ENCODE data around the gene HGFAC.
A peak's percentile ranks its signal among the peaks of the same experiment; 100 is the strongest.

The HGFAC gene

DNA sequence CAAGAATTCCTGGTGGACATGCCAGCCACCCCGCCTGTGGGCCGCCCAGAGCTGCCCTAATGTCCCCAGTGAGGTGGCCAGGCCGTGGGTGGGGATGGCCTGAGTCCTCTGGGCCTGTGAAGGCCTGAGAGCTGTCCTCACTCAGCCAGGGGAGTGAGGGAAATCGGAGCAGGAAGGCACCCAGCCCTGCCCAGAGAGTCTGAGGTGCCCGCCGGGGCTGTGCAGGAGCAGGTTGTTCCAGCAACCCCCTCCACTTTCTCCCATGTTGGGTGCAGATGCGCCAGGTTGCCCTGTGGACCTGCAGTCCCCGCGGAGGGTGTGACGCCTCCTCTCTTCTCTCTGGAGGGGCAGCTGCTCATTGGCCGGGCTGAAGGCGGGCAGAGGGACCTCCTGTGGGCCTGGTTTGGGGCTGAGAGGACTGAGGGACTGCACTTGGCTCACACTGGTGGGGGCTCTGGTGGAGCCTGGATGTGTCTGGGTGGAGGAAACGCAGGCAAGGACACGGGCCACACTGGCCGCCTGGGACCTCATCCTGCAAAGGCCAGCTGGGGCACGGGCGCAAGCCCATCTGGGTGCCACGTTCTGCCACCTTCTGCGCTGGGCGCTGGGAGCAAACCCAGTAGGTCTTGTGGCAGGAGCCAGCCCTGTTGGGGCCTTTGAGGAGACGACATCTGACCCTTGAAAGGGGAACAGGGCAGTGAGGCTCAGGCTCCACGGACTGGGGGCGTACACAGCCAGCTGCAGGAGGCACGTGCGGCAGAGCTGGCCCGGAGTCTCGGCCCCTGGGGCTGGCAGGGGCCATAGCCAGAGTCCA is 35.4 kb downstream of the HGFAC start:
- no peak for DNase-seq

DNA sequence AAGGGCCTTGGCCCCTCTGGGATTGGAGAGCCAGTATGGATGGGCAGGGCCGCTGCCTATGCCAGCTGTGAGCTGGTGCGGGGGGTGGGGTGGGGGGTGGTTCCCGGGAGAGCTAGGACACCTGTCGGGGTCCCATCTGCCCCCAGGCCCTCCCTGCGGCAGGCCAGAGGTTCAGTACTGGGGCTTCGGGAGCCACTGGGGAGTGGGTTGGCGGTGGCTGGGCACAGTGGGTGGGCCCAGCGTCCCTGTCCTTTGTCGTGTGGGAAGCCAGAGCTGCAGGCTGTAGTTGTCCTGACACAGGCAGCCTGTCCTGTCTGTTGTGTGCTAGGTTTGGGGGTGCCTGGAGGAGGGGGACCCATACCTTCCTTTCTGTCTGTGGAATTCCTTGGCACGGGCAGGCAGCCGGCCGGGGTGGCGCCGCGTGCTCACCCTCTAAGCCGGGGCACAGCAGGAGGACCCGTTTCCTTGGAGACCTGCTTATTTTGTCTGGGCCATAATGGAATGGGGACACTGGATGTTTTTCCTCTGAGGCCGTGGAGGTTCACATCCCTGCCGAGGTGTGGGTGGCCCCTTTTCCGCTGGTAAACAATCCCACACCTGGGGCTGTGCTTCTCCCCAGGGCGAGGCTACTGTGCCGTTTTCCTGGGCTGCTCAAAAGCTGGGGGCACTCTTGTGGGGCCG is 36.1 kb downstream of the HGFAC start:
- no peak for DNase-seq

DNA sequence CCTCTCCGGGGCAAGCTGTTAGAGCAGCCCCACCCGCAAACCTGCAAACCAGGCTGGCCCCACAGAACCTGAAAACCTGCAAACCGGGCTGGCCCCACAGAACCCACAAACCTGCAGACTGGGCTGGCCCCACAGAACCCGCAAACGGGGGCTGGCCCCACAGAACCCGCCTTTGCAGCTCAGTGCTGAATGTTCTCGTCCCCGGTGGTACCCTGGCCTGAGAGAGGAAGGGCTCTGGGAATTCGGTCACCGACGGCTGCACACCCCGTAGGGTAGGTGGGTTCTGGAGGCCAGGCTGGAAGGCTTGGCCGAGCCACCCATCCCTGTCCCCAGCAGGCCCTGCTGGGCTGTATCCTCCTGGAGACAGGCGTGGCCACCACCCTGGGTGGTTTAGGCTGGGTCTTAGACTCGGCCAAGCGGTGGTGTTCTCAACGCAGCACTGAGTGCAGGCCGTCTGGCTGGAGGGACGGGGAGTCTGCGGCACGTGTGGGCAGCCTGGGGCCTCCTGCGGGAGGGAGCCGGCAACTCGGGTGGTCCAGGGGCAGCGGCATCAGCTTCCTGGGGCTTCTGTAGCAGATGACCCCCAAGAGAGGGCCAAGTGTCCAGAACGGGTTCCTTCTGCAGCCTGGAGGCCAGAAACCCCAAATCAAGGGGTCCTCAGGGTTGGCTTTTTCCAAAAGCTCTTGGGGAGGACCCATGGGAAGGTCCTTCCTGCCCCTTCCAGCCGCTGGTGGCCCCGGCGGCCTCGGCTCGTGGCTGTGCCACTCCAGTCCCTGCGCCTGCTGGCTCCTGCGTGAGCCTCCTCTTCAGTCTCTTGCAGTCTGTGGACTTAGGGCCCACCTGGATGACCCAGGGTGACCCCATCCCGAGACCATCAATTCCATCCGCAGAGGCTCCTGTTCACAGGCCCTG is 36.9 kb downstream of the HGFAC start:
- DNase-seq = no peak

DNA sequence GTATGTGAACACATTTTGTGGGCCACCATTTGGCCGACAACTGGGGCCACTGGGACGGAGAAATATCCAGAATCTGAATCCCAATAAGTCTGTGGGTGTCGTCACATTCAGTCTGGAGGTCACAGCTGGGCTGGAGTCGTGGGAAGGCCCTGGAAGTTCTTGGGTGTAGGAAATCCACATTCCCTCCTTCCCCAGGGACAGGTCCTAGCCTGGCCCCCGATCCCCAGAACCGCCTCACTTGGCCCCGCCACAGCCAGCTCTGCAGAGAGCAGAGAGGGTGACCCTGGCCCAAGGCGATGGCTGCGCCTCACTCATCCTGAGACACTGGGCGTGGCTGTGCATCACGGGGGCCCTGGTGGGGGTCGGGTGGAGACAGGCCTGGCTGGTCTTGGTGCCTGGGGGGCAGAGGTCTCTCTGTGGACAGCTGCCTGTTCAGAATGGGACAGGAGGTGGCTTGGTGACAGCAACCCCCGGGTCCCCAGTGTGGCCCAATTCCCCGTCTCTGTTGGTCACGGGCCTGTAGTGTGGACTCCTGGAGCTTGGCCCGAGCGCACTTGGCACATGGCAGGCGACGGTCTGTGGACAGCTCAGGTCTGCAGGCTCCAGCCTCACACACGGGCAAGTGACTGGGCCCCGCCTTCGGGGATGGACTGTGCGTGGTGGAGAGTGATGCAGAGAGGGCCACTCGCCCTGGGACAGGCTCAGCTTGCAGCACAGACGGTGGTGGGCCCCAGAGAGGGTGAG is 37.8 kb downstream of the HGFAC start:
- no peak for DNase-seq

DNA sequence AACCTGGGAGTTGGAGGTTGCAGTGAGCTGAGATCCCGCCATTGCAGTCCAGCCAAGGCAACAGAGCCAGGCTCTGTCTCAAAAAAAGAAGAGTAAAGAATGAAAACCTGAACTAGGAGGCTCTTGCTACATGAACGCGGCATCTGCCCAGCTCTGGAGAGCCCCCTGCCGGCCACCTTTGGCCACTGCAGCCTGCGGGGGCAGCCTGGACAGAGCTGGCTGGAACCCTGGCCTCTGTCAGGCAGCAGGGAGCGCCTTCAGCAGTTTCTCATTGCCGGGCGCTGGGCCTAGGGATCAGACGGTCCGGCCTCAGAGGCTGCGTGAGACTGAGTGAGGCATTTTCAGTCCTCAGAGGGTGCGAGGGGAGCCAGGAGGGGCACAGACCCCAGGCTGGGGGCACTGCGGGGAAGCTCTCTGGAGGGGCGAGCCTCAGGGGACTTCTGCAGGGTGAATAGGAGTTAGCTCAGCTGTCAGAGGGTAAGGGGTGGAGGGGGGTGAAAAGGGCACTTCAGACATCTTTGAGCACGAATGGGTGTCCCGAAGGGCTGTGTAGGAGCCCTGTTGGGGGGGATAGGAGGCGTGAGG is 38.9 kb downstream of the HGFAC start:
- peak; percentile 66 to 67 for DNase-seq

DNA sequence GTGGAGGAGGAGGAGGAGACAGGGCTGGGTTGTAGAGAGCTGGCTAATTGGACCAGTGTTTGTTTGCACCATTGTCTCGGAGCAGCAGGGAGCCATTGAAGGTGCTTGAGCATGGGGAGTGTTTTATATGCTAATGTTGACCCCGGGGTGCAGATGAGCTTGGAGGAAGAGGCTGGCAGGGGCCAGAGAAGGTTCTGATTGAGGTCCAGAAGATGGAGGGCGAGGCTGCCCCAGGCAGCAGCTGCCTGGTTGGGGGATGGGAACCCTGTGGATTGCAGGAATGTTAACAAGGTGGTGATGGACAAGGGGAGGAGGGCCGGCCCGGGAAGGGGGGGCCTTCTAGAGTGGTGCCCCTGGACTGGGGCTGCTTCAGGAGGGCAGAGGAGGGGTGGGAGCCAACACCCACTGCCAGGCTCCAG is 39.4 kb downstream of the HGFAC start:
- DNase-seq = no peak

DNA sequence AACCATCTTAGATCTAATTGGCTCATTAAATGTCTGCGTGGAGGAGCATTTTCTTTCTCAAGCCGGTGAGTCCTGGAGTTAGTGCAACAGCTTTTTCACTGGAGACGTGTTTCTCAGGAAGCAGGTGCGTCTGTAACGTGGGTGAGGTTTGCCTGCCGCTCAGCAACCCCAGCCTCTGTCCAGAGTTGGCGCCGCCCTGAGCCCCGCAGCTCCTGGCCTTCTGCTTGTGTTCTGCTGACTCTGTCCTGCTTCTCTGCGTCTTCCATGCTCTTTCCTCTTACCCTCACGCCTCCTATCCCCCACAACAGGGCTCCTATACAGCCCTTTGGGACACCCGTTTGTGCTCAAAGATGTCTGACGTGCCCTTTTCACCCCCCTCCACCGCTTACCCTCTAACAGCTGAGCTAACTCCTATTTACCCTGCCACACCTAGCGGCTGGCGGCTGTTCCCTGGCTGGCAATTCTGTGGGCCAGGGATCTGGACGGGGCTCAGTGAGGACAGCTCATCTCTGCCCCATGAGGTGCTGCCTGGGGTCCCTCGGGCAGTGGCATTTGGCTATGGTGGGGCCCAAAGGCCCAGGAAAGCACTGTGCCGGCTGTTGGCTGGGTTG is 40.1 kb downstream of the HGFAC start:
- no peak for DNase-seq

DNA sequence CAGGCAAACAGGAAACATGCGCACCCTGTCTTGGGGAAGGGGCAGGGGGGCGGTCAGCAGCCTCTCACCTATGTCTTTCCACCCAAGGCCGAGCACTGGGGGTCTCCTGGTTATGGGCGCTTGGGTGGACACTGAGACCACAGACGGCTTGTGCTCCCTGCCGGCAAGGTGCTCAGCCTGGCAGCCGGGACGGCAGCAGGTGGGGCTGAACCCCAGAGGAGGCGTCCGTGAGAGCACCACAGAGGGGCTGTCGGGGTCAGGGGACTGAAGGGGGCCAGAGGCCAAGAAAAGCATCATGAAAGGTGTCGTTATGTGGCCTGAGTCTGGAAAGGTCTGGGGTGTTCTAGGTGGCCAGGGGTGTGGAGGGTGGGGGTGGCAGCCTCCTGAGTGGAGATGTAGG is 40.9 kb downstream of the HGFAC start:
- DNase-seq = no peak

DNA sequence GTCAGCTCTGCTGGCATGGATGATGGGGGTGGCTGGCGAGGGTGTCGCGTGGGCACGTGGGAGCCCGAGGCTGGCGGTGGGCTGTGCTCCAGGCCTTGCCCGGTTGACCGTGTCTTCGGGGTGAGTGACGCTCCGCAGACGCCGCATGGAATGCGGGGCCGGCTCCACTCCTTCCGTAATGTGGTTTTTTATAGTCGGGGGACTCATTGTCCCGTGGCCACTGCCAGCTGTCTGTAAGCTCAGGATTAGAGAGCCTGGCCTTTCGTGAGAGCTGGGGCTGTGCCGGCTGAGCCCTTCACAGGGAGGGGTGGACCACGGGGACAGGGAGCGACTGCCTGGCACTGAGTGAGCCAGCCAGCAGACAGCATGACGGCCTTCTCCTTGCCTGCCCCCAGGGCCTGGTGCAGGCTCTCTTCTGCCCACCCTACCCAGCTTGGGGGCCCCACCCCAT is 41.7 kb downstream of the HGFAC start:
- DNase-seq = no peak

DNA sequence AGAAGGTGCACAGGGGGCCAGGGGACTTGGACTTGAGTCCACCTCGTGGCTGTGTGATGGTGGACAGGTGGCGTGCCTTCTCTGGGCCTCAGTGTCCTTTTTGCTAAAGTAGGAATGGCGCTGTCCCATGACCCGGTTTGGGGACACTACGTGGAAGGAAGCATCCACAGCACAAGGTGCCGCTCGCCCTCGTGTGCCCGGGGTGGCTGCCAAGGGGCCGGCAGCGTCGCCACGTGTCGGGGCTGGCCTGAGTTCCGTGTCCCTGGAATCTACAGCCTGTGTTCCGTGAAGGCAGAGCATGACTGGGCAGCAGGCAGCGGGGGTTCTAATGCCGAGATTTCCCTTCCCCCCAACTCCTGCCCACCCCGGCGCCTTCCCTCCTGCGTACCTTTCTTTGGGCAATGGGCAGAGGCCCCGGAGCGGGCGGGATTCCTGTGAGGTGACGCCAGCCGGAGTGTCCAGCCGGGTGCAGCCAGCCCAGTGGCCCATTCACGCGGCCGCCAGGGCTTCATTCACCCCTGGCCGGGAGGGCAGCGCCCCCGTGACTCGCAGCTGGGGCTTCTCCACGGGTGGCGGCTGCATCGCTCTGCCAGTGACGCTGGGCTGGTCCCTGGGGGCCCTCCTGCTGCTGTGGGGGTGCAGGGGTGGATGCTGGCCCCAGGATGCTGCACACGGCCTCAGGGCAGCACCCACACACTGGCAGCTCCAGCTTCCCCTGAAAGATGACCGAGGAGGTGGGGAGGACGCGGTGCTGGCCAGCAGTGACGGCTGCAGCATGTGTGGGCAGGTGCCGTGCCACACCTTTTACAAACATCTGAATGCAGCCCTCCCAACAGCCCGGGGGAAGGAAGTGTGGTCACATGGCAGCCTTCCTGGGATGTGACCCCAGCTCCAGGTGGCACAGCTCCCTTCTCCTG is 42.5 kb downstream of the HGFAC start:
- DNase-seq = peak in 1 of 2 donors; percentile 63

DNA sequence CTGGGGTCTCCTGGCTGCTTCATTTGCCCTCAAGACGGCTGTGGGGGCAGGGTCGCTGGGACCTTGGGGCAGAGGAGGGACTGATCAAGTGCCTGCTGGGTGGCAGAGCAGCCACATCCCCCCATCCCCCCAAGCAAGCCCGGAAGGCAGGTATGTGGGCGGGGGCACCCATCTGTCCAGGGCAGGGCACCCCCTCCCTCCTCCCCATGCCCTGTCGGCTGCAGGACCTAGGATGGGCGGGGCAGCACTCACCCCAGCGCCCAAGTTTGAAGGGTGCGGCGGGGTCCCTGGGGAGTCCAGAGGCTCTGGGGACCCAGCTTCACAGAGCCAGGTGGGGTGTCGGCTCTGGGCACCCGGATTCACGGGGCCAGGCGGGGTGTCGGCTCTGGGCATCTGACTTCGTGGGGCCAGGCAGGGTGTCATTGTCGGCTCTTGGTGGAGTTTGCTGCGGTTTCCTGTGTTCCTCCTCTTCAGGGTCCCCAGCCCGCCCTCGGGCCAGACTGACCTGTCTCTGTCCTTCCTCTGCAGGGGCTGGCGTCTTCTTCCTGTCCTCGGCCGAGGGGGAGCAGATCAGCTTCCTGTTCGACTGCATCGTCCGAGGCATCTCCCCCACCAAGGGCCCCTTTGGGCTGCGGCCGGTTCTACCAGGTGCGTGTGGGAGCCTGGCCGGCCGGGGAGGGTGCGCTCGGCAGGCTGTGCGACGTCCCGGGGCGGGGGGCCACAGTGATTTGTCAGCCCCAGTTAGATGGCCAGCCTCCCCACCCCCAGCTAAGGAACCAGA is 43.4 kb downstream of the HGFAC start:
- DNase-seq = peak in 1 of 2 donors; percentile 67

DNA sequence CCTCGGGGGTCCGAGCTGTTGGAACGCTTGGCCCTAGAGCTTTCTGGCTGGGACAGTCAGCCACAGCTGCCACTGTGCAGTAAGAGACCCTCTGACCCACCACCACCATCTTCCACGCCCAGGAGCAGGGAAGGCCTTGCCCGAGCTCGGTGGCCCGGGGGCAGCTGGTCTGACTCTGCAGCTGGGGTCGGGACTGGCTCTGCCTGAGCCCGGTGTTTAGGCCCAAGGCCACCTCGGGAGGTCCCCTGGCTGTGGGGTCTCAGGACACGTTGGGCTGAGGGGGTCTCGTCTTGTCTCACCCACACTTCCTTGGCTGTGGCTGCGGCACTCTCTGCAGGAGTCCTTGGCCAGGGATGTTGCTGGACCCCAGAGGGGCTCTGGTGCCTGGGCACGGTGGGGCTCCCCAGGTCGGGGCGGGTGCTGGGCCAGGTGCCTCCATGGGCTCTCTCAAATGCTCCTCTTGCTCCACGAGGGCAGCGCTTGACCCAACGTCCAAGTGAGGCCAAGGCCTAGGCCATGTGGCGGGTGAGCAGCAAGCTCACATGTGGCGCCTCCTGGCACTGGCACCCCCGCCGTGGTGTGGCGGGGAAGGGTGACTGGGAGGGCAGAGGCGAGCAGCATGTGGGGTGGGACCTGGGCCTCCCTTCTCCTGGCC is 44.2 kb downstream of the HGFAC start:
- no peak for DNase-seq

DNA sequence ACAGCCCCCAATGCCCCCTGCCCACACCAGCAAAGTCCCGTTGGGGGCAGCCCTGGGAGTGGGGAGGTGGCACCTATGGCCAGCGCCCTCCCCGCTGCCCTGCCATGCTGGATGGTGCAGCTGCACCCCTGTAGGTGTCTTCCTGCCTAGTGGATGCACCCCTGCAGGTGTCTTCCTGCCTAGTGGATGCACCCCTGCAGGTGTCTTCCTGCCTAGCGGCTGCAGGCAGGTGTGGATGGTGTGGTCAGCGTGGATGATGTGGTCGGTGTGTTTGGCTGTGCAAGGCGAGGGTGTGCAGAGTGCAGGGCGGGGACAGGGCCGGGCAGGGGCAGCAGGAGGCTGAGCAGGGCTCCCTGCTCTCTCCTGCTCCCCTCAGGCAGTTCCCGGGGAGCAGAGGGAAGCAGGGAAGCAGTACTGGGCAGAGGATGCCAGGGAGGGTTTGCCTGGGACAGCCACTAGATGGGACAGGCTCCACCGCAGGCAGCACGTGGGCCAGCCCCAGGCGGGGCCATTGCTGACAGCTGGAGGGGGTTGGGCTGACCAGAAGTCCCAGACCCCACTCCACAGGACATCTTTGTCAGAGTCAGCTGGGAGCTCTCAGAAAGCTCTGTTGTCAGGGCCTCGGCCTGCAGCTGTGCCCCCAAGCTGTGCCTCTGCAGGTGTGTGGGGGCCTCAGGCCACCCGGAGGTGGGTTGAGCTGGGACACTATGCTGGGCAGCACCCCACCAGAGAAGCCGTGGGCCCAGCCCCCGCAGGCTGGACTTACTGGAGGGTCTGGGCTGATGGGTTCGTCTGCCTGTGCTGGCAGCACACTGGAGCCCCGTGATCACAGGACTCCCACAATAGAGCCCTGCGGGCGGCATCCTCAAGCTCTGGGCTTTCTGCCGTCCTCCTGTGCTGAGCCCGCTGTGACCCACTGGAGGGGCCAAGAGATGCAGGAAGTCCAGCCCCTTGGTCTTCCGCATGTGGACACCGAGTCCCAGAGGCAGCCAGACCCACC is 45.1 kb downstream of the HGFAC start:
- DNase-seq = no peak

DNA sequence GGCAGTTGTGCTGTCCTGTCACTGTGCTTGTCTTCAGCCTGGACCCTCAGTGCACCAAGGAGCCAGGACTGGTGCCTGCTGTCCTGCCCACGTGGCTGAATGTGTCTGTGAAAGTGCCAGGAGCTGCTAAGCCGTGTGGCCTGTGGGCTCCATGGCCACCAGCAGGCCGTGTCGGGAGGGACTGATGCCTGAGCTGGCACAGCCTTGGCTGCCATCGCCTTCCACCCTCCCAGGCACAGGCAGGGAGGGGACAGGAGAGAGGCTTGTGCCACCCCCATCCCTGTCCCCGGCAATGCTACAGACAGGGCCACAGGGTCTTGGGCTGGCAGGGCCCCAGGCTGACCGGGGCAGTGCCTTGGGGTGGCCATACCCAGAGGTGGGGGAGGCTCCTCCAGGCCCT is 46.1 kb downstream of the HGFAC start:
- no peak for DNase-seq

DNA sequence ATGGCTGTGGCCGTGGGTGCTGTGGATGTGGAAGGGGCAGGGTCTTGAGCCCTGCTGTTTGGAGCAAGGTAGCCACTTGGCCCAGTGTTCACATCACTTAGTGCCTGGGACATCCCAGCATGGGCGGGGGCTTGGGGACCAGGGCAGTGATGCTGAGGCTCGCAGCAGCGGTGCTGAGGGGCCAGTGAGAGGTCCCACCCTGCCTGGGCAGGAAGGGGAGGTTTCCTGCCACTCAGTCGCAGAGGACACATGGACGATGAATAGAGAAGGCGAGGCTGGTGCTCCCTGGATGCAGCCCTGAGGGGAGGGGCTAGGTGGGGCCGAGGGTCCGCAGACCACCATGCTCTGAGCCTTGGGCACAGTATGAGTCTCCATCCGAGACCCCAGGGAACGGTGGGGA is 47.1 kb downstream of the HGFAC start:
- no peak for DNase-seq

DNA sequence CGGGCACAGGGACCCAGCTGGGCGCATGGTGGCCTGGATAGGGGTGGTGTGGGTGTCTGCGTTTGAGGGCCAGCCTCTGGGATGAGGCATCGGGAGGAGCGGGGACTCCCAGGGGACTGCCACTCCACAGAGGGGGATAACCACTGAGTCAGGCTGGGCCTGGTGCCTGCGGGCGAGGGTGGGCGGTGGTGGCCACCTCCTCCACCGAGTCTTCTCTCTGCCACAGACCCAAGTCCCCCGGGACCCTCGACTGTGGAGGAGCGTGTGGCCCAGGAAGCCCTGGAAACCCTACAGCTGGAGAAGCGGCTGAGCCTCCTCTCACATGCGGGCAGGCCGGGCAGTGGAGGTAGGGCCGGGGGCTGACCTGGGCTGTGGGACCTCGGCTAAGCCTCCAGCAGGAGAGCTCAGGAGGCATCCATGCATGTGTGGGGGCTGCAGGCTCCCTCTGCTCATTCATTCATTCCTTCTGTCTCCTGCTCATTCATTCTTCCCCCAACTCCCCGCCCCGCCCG is 47.7 kb downstream of the HGFAC start:
- DNase-seq = no peak

DNA sequence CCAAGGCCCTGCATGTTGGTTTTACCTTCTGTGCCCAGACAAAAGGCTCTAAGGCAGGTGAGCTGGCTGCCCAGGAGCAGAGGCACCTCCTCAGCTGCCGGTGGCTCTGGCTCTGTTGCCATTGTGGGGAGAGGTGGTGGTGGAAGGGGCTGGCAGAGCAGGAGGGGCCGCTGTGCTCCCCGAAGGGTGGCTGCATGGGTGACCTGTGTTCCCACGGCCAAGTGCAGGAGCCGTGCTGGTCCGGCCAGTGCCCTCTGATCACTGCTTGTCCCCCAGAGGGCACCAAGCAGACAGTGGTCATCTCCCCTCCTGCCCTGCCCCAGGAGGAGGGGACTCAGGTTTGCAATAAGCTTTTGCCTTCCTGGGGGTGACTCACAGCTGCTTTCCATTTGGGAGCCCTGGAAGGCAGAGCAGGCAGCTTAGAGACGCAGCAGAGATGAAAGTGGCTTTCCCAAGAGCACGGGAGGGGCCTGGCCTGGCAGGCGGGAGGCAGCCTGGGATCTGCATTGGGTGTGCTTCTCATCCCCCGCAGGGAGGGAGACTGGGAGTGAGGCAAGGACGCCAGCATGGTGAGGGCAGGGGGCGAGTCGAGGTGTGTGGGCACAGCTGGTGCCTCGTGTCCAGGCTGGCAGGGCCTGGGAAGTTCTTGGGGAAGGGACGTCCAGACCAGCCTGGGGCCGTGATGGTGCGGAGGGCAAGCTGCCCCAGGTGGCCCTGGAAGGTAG is 50.1 kb downstream of the HGFAC start:
- no peak for DNase-seq

Data from CD4-positive, alpha-beta T cell treated with Interleukin-4 for 1 hour (primary cell).